ENCODE results near the gene MYOZ2. TPM values are rescaled to one million over a fixed set of nuclear protein-coding genes. Genes with fewer than 3 reads are reported as not detected.
A peak's percentile ranks its signal among the peaks of the same experiment; 100 is the strongest.

The MYOZ2 gene
- not detected for total RNA-seq

DNA sequence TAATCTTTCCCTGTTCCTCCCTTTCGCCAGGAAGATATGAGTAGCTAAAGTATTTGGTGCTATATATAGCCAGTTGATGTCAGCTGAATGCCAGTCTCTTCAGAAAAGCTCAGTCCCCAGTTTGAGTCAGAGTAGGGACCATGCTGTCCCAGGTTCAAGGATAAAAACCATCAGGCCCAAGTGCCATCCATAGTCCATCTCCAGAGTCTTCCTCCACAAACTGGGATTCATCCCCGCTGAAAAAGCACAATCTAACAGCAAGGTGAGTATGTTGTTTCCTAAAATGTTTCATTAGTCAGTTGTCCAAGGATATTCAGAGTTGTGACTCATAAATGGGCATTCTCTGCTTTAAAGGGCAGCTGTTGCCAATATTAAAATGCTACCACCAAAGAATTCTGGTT, at the start of gene MYOZ2:
TSS of gene MYOZ2 (plus strand) at position 112 of the 401 bp plus-strand sequence. CDS start 694 bp downstream, outside the sequence.
- Histone ChIP-seq H3K27me3 (no peaks in the 10 kb centered on the region), H3K4me1 (peaks cover 4% of the 10 kb centered on the region), H3K27ac (no peak within 1 kb of the TSS), H3K4me3 (no peak within 1 kb of the TSS), H3K36me3 (no peaks in the 10 kb centered on the region), H3K9me3 (no peaks in the 10 kb centered on the region)
- 96% methylated on average over 2 of the region's 2 CpGs for WGBS
- no peak for DNase-seq (ENCODE audit: low spot score in 2 of 2)
- TF ChIP-seq POLR2AphosphoS5 (IDR thresholded peaks at IDR 0.05) (no peak), EP300 (IDR thresholded peaks at IDR 0.05) (no peak), POLR2A (IDR thresholded peaks at IDR 0.05) (no peak)
- TF ChIP-seq, protein P1, sequence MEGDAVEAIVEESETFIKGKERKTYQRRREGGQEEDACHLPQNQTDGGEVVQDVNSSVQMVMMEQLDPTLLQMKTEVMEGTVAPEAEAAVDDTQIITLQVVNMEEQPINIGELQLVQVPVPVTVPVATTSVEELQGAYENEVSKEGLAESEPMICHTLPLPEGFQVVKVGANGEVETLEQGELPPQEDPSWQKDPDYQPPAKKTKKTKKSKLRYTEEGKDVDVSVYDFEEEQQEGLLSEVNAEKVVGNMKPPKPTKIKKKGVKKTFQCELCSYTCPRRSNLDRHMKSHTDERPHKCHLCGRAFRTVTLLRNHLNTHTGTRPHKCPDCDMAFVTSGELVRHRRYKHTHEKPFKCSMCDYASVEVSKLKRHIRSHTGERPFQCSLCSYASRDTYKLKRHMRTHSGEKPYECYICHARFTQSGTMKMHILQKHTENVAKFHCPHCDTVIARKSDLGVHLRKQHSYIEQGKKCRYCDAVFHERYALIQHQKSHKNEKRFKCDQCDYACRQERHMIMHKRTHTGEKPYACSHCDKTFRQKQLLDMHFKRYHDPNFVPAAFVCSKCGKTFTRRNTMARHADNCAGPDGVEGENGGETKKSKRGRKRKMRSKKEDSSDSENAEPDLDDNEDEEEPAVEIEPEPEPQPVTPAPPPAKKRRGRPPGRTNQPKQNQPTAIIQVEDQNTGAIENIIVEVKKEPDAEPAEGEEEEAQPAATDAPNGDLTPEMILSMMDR (IDR thresholded peaks at IDR 0.05): no peak

GRCh38 chr4:119087121-119087520, 48.5 kb upstream of the MYOZ2 start:
- no peak overlapping the region for H3K4me3 ChIP-seq
- H3K27ac ChIP-seq: no peak overlapping the region
- 32% methylated on average over 3 of the region's 3 CpGs for WGBS
- no peaks in the 10 kb centered on the region for H3K36me3 ChIP-seq
- TF ChIP-seq EP300 (IDR thresholded peaks at IDR 0.05): no peak
- TF ChIP-seq, protein P1 (IDR thresholded peaks at IDR 0.05): peak in 1 of 2 donors; percentile 11
- no peaks in the 10 kb centered on the region for H3K9me3 ChIP-seq
- DNase-seq (ENCODE audit: low spot score in 2 of 2): no peak
- H3K4me1 ChIP-seq: no peaks in the 10 kb centered on the region
- no peaks in the 10 kb centered on the region for H3K27me3 ChIP-seq

- WGBS: 53% methylated on average over 5 of the region's 5 CpGs
- no peak overlapping the region for H3K27ac ChIP-seq
- H3K4me3 ChIP-seq: no peak overlapping the region
- TF ChIP-seq POLR2AphosphoS5 (IDR thresholded peaks at IDR 0.05): no peak
- no peak for TF ChIP-seq POLR2A (IDR thresholded peaks at IDR 0.05)
- TF ChIP-seq, protein P1 (IDR thresholded peaks at IDR 0.05): no peak
- H3K27me3 ChIP-seq: no peaks in the 10 kb centered on the region
- no peaks in the 10 kb centered on the region for H3K4me1 ChIP-seq
- no peaks in the 10 kb centered on the region for H3K36me3 ChIP-seq
- no peaks in the 10 kb centered on the region for H3K9me3 ChIP-seq
- no peak for DNase-seq (ENCODE audit: low spot score in 2 of 2)
Measured at GRCh38 chr4:119087656-119088055, 48.0 kb upstream of the MYOZ2 start.

GRCh38 chr4:119093042-119093827, 42.4 kb upstream of the MYOZ2 start:
- H3K4me3 ChIP-seq: no peak overlapping the region
- H3K27me3 ChIP-seq: no peaks in the 10 kb centered on the region
- no peak for DNase-seq (ENCODE audit: low spot score in 2 of 2)
- TF ChIP-seq POLR2AphosphoS5 (IDR thresholded peaks at IDR 0.05): no peak
- TF ChIP-seq, protein P1 (IDR thresholded peaks at IDR 0.05): no peak
- no peak for TF ChIP-seq EP300 (IDR thresholded peaks at IDR 0.05)
- no peak for TF ChIP-seq POLR2A (IDR thresholded peaks at IDR 0.05)
- H3K9me3 ChIP-seq: no peaks in the 10 kb centered on the region
- WGBS: 71% methylated on average over 5 of the region's 5 CpGs
- no peak overlapping the region for H3K27ac ChIP-seq
- H3K4me1 ChIP-seq: no peaks in the 10 kb centered on the region
- H3K36me3 ChIP-seq: no peaks in the 10 kb centered on the region

GRCh38 chr4:119097282-119097900, 38.2 kb upstream of the MYOZ2 start:
- Histone ChIP-seq H3K27ac (no peak overlapping the region), H3K27me3 (no peaks in the 10 kb centered on the region), H3K9me3 (no peaks in the 10 kb centered on the region), H3K4me3 (no peak overlapping the region), H3K4me1 (peaks cover 26% of the 10 kb centered on the region), H3K36me3 (no peaks in the 10 kb centered on the region)
- WGBS: 78% methylated on average over 2 of the region's 2 CpGs
- no peak for TF ChIP-seq POLR2A (IDR thresholded peaks at IDR 0.05)
- TF ChIP-seq, protein P1 (IDR thresholded peaks at IDR 0.05): no peak
- no peak for TF ChIP-seq EP300 (IDR thresholded peaks at IDR 0.05)
- TF ChIP-seq POLR2AphosphoS5 (IDR thresholded peaks at IDR 0.05): no peak
- DNase-seq (ENCODE audit: low spot score in 2 of 2): no peak
